Esophagus squamous epithelium (tissue), 4 donors: Measurements from ENCODE around the gene VIPR2.

ENCODE experiments used
- POLR2A ChIP-seq, 4 donors: fragments of 450-650 bp; IDR thresholded peaks; one replicate each; pipeline ENCODE4 v1.6.1; 2017; ENCODE audit warnings: antibody characterized with exemption in 4 of 4, mild to moderate bottlenecking in 4 of 4, moderate library complexity in 3 of 4
- TF ChIP-seq, protein P1 (sequence below), 6 experiments: fragments of 450-650 bp in 4 of 6; fragments of 200-600 bp in 2 of 6; sonication (generic) in 2 of 6; IDR thresholded peaks; one replicate each; pipeline ENCODE4 v1.5.1; 2016 to 2019; ENCODE audit warnings: antibody characterized with exemption in 6 of 6, mild to moderate bottlenecking in 4 of 6, moderate library complexity in 4 of 6

DNA sequence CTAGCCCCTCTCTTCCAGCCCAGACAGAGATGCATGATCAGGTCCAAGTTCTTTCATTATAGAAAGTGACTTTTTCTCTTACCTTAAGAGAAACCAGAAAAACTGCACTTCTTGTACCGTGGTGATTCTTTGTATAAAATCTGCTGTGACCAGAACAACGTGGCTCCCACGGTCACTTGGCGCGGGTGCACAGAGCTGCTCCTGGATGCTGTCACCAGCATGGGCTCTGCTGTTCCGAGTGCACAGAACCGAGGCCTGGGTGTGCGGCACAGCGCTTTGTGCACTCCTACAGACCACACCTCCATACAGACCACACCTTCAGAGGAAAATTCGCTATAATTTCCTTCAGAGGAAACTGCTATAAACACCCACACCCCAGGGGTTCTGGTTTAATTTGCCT, 26.0 kb downstream of the VIPR2 start:
- TF ChIP-seq, protein P1, sequence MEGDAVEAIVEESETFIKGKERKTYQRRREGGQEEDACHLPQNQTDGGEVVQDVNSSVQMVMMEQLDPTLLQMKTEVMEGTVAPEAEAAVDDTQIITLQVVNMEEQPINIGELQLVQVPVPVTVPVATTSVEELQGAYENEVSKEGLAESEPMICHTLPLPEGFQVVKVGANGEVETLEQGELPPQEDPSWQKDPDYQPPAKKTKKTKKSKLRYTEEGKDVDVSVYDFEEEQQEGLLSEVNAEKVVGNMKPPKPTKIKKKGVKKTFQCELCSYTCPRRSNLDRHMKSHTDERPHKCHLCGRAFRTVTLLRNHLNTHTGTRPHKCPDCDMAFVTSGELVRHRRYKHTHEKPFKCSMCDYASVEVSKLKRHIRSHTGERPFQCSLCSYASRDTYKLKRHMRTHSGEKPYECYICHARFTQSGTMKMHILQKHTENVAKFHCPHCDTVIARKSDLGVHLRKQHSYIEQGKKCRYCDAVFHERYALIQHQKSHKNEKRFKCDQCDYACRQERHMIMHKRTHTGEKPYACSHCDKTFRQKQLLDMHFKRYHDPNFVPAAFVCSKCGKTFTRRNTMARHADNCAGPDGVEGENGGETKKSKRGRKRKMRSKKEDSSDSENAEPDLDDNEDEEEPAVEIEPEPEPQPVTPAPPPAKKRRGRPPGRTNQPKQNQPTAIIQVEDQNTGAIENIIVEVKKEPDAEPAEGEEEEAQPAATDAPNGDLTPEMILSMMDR (IDR thresholded peaks at IDR 0.05): no peak
- TF ChIP-seq POLR2A (IDR thresholded peaks at IDR 0.05): no peak
